ENCODE data around the gene LMF1. TPM values are rescaled to one million over a fixed set of nuclear protein-coding genes. Genes with fewer than 3 reads are reported as not detected.
A peak's percentile ranks its signal among the peaks of the same experiment; 100 is the strongest.
"Not testable (repeated sequence)": the region's sequence is repeated elsewhere in the genome, so short reads cannot be mapped to it uniquely, and the experiment has no call there.

Gene LMF1
- total RNA-seq, 1 experiment from 2014 or later = 2.8 TPM

DNA sequence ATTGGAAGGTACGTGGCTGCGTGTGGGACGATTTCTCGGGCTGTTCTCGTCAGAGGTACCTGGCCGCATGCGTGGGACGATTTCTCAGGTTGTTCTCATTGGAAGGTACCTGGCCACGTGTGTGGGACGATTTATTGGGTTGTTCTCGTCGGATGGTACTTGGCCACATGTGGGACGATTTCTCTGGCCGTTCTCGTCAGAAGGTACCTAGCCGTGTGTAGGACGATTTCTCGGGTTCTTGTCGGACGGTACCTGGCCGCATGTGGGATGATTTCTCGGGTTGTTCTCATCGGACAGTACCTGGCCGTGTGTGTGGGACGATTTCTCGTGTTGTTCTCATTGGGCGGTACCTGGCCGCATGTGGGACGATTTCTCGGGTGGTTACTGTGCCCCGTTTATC lies 120.1 kb downstream of the LMF1 start:
- no peak for DNase-seq (ENCODE audit: low read depth)

DNA sequence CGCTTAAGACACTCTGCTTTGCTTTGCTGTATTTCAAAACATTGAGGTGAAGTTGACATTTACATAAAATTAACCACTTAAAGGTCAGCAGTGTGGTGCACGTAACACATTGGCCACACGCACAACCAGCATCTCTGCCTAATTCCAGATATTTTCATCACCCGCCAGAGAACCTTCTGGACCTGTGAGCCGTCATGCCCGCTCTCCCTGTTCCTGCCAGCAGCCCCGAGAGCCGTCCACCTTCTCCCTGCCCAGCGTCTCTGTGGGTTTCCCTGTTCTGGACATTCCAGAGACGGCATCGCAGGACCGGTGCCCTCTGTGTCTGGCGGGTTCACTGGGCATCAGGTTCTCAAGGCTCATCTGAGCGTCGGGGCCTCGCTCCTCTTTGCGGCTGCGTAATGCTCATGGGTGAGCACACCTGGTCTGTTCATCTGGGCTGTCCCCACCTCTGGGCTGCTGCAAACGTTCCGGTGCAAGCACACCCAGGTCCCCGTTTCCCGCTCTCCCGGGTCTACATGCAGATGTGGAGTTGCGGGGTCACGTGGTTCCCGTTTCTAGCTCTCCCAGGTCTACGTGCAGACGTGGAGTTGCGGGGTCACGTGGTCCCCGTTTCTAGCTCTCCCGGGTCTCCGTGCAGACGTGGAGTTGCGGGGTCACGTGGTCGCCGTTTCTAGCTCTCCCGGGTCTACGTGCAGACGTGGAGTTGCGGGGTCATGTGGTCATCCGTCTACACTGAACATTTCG lies 122.1 kb downstream of the LMF1 start:
- DNase-seq (ENCODE audit: low read depth) = no peak

DNA sequence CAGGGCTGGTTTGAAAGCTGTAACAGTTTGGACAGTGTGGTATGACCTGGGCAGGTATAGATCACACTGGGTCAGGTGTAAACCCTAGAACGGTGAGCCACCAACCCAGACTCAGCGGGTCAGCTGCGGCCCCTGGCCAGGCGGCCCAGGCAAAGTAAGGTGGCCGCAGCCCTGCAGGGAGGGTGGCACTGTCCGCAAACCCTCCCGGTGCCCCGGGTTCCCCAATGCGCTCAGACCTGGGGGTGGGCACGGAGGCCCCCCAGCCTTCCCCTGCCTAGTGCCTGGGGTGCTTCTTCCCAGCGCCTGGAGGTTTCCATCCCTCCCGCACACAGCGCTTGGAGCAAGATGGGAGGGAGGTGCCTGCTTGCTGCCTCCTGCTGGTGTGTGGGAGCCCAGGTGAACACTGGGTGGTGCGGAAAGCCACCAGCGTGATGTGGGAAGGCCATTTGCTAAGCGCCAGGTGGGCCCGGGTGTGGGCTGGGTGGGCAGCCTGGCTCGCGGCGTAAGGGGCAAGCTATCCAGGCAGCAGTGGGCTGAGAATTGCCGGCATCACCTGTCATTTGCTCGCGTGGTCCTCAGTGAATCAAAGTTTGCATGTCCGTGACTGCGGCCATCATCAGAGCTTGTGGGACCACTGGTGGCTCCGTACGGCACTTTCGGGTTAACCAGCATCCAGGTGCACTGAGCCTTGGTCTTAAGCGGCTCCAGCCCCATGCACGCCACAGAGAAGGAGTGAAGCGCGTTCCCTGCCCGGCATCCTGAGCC lies 122.9 kb downstream of the LMF1 start:
- DNase-seq (ENCODE audit: low read depth) = no peak

DNA sequence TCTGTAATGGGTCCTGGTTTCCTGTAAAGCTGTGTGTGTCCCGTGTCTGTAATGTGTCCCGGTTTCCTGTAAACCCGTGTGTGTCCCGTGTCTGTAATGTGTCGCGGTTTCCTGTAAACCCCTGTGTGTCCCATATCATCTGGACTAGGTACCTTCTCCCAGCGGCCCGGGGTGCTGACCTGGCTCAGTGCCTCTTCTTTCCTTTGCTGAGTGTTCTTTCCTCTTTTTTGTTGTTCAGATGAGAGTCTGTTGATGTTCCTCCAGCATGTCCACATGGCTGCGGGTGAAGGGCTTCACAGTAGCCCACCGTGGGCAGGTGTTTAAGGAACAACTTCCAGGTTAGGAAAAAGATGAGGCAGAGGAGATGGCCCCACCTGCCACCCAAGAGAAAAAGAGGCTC lies 123.6 kb downstream of the LMF1 start:
- DNase-seq (ENCODE audit: low read depth) = no peak

DNA sequence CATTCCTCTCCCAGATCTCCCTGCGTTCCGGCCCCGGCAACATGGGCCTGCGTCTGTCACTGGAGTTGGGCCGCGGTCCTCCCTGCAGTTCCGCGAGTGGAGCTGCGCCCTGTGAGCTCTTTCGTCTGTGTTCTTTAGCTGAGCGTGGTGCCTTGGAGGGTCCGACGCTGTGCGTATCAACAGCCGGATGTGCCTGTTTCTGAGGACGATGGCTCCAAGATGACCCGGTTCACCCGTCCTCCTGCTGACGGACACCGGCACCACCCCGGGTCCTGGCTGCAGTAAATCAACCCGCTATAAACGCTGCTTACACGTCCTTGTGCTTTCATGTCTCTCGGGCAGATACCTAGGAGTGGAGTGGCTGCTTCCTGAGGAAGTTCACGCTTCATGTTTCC lies 125.4 kb downstream of the LMF1 start:
- DNase-seq (ENCODE audit: low read depth) = no peak

DNA sequence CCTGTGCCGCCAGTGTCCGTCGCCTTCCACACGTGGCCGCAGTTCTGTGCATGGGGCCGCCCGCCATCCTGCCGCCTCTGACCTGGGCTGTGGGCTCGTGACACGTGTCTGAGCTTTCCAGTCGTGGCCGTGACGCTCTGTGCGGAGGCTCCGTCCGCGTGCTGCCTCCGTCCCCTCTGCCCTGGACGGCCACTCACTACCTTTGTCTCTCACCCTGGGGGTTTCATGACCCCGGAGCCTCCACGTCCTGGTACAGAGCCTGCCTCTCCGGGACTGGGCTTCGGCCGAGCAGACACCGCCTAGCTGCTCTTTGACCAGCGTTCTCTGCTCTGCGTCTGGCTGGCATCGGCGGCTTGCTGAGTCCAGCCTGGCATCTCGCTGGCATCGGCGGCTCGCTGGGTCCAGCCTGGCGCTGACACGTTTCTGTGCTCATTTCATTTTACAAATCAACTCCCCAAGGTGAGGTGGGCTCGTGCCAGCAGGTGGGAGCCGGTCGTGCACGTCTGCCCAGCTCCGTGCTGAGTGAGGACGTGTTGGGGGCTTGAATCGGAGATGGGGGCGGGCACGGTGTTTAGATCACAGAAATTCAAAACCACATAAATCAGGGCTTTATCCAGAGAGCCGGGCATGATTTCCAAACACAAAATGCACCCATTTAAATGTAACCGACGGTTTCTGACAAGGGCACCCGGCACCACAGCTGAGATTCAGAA lies 126.0 kb downstream of the LMF1 start:
- no peak for DNase-seq (ENCODE audit: low read depth)

DNA sequence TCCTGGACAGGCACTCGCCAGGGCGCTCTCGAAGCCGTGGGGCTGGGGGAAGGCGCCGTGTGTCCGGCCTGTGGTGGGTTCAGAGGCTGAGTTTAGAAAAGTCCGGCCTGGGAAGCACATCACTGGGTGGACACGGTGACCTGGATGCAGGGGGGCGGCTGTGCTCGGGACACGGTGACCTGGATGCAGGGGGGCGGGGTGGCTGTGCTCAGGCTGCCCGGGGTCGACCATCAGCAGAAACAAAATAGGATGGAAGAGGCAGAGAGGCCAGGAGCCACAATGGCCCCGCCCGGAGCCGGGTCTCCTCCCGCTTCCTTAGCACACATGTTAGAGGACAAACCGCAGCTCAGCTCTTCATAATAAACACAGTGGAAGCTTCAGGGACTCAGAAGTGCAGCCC lies 127.0 kb downstream of the LMF1 start:
- no peak for DNase-seq (ENCODE audit: low read depth)

DNA sequence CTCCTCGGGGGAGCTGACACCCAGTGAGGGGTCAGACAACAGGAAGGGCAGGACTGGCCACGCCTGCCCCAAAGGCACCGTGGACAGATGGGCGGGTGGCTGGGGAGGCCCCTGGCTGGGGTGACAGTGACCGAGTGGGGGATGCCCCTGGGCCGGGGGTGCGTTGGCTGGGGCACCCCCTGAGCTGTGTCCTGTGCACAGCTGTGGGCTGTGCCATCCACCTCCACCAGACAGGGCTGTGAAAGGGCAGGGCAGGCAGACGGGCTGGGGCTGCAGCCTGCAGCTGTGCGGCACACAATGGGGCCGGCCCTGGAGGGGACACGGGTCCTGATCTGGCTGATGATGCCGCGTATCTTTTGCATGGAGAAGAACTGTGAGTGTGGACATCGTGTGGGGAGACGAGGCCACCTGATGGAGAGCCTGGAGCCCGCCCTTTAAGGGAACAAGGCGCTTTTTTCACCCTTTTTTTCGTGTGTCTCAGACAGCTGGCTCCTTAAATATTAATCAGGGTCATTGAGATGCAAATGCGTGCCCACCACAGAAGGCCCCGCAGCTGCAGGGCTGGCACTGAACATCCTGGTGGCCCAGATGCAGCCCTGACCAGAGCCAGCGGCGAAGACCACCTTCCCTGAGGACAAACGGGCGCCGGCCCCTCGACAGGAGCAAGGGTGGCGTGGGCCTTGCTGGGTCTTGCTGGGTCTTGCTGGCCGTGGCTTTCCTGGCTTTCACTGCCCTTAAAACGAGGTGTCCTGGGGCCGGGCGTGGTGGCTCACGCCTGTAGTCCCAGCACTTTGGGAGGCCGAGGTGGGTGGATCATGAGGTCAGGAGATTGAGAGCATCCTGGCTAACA lies 127.8 kb downstream of the LMF1 start:
- no peak for DNase-seq (ENCODE audit: low read depth)

DNA sequence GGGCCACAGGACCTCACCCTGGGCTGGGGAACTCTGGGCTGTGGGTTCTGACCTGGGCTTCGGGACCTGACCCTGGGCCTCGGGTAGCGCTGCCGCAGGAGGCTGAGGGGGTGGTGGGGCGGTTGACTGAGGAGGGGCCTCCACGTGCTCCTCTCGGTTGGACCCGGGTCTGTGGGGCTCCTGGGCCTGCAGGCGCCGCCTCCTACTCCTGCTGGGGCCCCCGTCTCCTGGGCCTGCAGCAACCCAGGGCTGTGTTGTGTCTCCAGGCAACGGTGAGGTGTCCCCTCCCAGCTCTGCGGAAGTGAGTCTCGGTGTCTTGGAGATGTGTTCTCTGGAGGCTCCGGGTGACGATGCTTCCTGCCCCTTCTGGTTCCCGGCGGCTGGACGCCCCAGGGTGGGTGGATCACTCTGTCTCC lies 128.7 kb downstream of the LMF1 start:
- peak; percentile 15 for DNase-seq (ENCODE audit: low read depth)

DNA sequence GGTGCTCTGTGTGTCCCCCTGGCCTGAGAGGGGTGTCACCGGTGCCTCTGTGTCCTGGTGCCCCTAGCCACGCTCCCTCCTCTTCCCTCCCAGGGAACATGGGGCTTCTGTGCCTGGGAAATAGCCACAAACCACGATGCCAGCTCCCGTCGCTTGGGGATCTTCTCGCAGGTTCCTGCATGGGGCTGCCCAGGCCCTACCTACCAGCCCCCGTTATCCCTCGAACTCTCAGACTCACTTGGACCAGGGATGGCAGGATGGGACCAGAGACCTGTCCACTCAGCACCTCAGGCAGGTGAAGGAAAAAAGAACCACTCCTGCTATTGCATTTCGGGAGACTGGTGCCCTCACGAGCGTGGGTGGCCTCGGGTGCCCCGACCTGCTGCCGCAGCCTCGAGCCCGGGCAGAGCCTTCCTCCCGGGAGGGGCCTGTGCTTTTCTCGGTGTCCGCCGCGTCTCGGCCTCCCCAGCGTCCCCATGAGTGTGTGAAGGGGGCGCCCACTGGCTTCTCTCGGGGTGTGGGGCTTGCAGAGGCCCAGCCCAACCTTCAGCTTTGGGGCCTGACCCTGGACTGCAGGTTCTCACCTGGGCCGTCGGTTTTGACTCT lies 129.2 kb downstream of the LMF1 start:
- DNase-seq (ENCODE audit: low read depth) = no peak

DNA sequence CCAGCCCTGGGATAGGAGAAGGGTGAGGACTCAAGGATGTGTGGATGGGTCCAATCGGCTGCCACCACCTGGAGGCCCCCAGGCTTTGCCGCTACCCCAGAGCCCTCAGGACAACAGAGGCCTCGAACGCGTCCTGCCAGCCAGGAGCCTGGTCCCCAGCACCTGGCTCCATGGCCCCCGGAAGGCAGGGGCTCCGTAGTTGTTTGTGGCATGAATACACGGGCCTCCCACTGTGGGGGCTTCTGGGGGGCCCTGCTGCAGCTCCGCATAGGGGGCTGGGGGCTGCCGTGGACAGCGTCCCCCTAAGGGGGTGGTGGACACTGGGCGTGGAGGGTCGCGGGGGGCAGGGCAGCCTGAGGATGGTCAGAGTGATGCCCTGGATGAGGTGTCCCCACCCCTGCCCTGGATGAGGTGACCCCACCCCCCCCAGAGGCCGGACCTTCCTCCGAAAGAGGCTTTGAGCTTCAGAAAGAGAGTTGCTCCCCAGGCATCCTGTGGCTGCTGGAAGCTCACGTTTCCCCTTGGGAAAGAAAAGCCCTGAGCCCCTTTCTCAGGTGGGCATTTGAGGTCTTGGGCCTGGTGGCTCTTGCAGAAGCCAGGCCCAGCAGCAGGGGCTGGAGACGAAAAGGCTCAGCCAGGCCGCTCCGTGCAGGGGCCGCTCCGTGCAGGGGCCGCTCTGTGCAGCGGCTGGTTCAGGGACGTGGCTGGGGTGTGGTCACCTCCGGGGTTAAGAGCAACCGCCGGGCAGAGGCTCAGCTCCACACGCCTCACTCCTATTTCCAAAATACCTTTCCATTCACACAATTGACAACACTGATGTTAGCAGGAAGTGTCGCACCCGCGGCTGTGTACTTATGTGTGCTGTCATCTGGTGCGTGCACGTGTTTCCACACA lies 130.0 kb downstream of the LMF1 start:
- DNase-seq (ENCODE audit: low read depth) = no peak

DNA sequence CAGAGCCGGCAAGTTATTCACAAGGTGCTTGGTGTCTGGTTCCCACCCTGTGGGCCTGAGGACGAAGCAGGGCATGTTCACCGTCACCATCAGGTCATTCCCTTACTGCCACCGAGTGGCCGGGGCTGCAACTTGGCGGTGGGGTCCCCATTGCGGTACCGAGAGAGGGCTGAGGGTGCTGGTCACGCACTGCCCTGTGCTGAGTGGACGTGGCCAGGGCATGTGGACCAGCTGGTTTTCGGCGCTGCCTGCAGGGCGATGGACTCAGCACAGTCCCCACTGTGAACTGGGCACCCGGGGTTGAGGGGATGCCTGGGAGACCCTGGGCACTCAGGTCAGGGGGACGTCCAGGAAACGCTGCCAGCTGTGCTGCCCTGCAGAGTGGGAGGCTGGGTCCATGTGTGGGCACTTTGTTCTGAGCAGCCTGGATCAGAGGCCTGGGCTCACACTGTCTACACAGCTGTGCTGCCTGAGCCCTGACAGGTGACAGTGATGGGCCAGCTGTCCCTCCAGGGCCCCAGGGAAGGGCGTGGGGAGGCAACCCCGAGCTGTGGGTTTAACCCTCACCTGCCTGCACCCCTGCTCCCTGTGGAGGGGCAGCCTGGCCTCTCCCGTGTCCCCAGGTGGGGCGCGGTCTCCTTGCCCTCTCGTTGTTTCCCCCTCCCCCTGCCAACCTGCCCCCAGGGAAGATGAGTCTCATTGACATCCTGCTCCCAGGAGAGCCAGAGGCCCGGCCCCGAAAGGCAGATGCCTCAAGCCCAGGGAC lies 131.0 kb downstream of the LMF1 start:
- no peak for DNase-seq (ENCODE audit: low read depth)

DNA sequence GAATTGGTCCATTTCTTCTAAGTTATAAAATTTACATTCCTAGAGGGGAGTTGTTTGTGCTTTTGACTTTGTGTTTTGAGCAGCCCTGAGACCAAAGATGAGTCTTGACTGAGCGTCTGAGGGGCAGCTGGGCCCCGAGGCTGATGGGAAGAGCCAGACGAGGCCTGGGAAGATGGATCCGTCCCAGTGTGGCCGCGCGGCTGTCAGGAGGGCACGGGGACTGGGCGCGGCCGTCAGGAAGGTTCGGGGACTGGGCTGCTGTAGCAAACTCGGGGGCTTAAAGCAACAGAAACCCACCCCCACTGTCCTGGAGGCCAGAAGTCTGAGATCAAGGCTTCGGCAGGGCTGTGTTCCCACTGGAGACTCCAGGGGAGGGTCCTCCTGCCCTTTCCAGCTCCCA lies 132.0 kb downstream of the LMF1 start:
- no peak for DNase-seq (ENCODE audit: low read depth)

DNA sequence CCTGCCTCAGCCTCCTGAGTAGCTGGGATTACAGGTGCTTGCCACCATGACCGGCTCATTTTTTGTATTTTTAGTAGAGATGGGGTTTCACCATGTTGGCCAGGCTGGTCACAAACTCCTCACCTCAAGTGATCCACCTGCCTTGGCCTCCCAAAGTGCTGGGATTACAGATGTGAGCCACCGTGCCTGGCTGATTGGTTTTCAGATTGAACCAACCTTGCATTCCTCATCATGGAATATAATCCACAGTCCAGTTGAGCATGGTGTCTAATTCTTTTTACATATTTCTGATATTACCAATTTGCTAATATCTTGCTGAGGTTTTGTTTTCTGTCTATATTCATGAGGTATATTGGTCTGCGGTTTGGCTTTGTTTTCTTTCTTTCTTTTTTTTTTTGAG lies 134.0 kb downstream of the LMF1 start:
- not testable (repeated sequence) for DNase-seq (ENCODE audit: low read depth)

DNA sequence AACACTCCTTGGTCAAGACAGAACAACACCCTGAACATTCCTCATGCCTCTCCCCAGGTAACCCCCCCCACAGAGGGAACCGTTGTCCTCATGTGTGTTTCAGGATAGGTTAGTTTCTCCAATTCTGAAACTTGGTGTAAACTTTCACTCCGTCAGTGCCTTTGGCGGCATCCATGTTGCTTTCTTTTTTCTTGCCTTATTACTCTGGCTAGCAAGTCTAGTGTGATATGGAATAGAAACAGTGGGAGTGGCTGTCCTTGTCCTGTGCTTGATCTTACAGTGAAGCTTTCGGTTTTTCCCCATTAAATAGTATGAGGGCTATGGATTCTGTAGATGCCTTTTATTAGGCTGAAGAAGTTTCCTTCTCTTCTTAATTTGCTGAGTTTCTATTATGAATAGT lies 134.6 kb downstream of the LMF1 start:
- DNase-seq (ENCODE audit: low read depth) = no peak

DNA sequence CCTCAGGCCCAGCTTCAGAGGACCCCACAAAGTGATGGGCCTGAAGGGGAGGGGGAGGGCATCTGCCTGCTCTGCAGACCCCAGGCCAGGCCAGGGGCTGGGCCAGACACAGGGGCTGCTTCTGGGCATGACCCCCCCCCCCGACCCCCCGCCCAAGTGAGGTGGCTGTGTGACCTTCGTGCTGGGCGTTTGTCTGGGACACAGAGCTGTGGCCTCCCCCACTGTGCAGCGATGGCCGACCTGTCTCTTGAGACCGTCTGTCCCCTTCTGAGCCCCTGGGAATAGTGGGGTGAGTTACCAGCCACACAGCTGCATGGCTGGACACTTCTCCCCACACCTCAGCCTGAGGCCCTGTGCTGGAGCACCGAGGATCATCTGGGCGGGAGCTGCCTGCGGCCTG lies 135.4 kb downstream of the LMF1 start:
- no peak for DNase-seq (ENCODE audit: low read depth)

DNA sequence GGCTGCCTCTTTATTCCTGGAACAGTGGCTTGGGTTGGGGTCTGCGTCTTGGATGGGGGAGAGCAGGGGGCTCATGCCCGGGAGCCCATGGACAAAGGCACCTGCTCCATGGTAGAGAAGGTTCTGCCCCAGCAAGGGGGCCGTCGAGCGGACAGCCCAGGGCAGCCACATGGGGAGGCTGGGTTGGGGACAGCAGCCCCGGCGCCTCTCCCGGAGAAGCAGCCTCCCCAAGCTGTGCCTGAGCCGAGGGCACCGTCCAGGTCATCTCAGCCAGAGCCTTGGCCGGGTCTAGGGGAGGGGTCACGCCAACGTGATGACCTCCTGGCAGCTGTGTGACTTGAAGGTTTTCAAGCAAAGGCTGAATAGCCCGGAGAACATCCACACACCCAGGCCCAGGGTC lies 137.4 kb downstream of the LMF1 start:
- DNase-seq (ENCODE audit: low read depth) = no peak

DNA sequence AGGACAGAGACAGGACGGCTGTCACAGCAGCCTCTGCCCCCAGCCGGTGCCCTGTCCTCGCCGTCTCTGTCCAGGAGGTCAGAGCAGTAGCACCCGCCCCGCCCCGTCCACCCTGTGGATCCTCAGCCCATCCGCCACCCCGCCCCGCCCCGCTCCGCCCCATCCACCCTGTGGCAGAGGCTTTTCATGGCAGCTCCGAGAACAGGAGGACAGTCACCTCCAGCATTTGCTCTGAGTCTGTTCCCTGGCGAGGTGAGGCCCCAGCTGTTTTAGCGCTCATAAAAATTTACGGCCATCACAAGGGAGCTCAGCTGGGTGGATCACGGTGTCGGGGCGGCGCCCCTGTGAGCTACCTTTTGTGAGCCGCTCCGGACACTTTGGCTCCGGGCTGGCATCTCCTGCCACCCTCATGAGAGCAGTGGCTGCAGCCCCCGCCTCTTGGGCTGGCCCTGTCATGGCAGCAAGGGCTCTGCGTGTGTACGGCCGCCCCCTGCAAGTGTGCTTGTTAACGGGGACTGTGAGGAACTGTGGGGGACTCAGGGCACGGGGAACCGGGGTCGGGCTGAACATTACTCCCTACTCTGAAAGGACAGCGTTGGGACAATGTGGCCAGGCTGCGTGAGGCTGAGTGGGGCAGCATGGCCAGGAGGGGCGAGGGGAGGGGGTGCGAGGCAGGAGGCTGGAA lies 138.0 kb downstream of the LMF1 start:
- no peak for DNase-seq (ENCODE audit: low read depth)

All from M059J (cell line).